Measurements from ENCODE around the gene GTPBP10.

The GTPBP10 gene

DNA sequence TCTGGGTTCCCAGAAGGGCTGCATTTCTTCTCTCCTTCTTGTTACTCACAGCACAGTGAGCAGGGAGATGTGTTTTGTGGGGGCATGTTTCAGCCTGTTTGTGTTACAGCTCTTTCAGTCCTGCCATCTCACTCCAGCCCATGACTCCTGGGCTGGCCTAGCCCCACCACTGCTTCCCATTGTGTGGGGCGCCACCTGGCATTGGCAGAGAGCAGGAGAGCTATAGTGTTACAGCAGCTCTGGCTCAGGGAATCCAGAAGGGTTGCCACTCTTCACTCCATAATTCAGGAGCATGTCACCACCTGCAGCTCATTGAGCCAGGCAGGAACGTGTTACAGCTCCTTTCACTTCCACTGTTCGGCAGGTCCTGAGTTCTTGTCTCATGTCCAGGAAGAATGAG is 86.7 kb downstream of the GTPBP10 start:
- no peak for DNase-seq

More for the DNA sequence above, 86.7 kb downstream of the GTPBP10 start:
- no peak for ATAC-seq
